ELR (cell line): ENCODE data around the gene DNAJB4.
"Not testable (repeated sequence)": the region's sequence is repeated elsewhere in the genome, so short reads cannot be mapped to it uniquely, and the experiment has no call there.

ENCODE experiments used
- DNase-seq: peaks from one replicate; pipeline ENCODE4 v3.0.0-alpha.2; 2015; ENCODE audit warnings: low read depth

Gene DNAJB4

GRCh38 chr1:77991638-77992037 is 13.1 kb upstream of the DNAJB4 start:
- peak; percentile 28 for DNase-seq

- DNase-seq = no peak
Observed at GRCh38 chr1:77994117-77994705, 10.5 kb upstream of the DNAJB4 start.

- no peak for DNase-seq
Observed at GRCh38 chr1:77996734-77997133, 8.0 kb upstream of the DNAJB4 start.

GRCh38 chr1:78000536-78000935 is 4.2 kb upstream of the DNAJB4 start:
- DNase-seq = peak; percentile 43

- peak; percentile 45 for DNase-seq
Observed at GRCh38 chr1:78003070-78003746, 1.5 kb upstream of the DNAJB4 start.

GRCh38 chr1:78003882-78004718 is 639 bp upstream of the DNAJB4 start:
- peak; percentile 93 for DNase-seq

- no peak for DNase-seq
Observed at GRCh38 chr1:78005448-78005722, 646 bp downstream of the DNAJB4 start.

GRCh38 chr1:78005755-78006154 is 1.0 kb downstream of the DNAJB4 start:
- peak; percentile 89 for DNase-seq

GRCh38 chr1:78006521-78006920 is 1.8 kb downstream of the DNAJB4 start:
- no peak for DNase-seq

- no peak for DNase-seq
Observed at GRCh38 chr1:78007677-78008341, 3.1 kb downstream of the DNAJB4 start.

- no peak for DNase-seq
Observed at GRCh38 chr1:78009276-78009675, 4.5 kb downstream of the DNAJB4 start.

GRCh38 chr1:78009836-78010235 is 5.1 kb downstream of the DNAJB4 start:
- DNase-seq = no peak

- no peak for DNase-seq
Observed at GRCh38 chr1:78011050-78011449, 6.3 kb downstream of the DNAJB4 start.

- DNase-seq = no peak
Observed at GRCh38 chr1:78015148-78015547, 10.4 kb downstream of the DNAJB4 start.

- no peak for DNase-seq
Observed at GRCh38 chr1:78019024-78019423, 14.3 kb downstream of the DNAJB4 start.

- DNase-seq = not testable (repeated sequence)
Observed at GRCh38 chr1:78021134-78021533, 16.4 kb downstream of the DNAJB4 start.

- no peak for DNase-seq
Observed at GRCh38 chr1:78029793-78030192, 25.1 kb downstream of the DNAJB4 start.

- DNase-seq = no peak
Observed at GRCh38 chr1:78032996-78033796, 28.5 kb downstream of the DNAJB4 start.

GRCh38 chr1:78033797-78034172 is 29.0 kb downstream of the DNAJB4 start:
- no peak for DNase-seq

- no peak for DNase-seq
Observed at GRCh38 chr1:78035121-78035520, 30.4 kb downstream of the DNAJB4 start.

GRCh38 chr1:78036450-78036849 is 31.7 kb downstream of the DNAJB4 start:
- DNase-seq = no peak

GRCh38 chr1:78038071-78038470 is 33.3 kb downstream of the DNAJB4 start:
- DNase-seq = no peak
